Adrenal gland (tissue), 19 donors: Measurements from ENCODE around the gene OR5W2. TPM values are rescaled to one million over a fixed set of nuclear protein-coding genes. Genes with fewer than 3 reads are reported as not detected.

ENCODE experiments used
- DNase-seq, 7 donors: peaks; one replicate each; pipeline ENCODE4 v3.0.0-alpha.2; 2019 to 2020
- H3K27ac ChIP-seq, 5 donors: fragments of 200-600 bp; sonication (generic) in 4 of 5; 1 replicate in 3 of 5; 2 replicates in 2 of 5; pipeline versions ENCODE4 v1.5.1 to v1.8.0; 2016 to 2020; ENCODE audit warnings: mild to moderate bottlenecking in 1 of 5
- H3K27me3 ChIP-seq: fragments of 200-600 bp; 2 replicates; pipeline ENCODE4 v1.8.0; 2021
- H3K36me3 ChIP-seq, 2 donors: fragments of 200-600 bp; replicated peaks in 1 of 2; 1 replicate in 1 of 2; 2 replicates in 1 of 2; pipeline versions ENCODE4 v1.5.1 to v1.8.0; 2018 to 2022
- H3K4me1 ChIP-seq, 2 donors: fragments of 200-600 bp; replicated peaks in 1 of 2; 1 replicate in 1 of 2; 2 replicates in 1 of 2; pipeline versions ENCODE4 v1.5.1 to v1.8.0; 2018 to 2021
- H3K4me3 ChIP-seq, 4 donors: fragments of 200-600 bp; sonication (generic) in 3 of 4; one replicate each; pipeline ENCODE4 v1.5.1; 2016 to 2018
- H3K9me3 ChIP-seq, 3 donors: fragments of 200-600 bp; sonication (generic) in 1 of 3; replicated peaks in 1 of 3; 1 replicate in 2 of 3; 2 replicates in 1 of 3; pipeline versions ENCODE4 v1.5.1 to v1.8.0; 2016 to 2021
- CTCF ChIP-seq, 6 experiments: fragments of 450-650 bp in 4 of 6; fragments of 200-600 bp in 2 of 6; sonication (generic) in 1 of 6; IDR thresholded peaks; 1 replicate in 5 of 6; 2 replicates in 1 of 6; pipeline versions ENCODE4 v1.5.1 to v1.8.0; 2016 to 2021; ENCODE audit warnings: antibody characterized with exemption in 6 of 6, mild to moderate bottlenecking in 2 of 6, moderate library complexity in 1 of 6
- POLR2A ChIP-seq, 2 donors: fragments of 450-650 bp; IDR thresholded peaks; one replicate each; pipeline ENCODE4 v1.6.1; 2017; ENCODE audit warnings: antibody characterized with exemption in 2 of 2, mild to moderate bottlenecking in 2 of 2, moderate library complexity in 1 of 2
- WGBS, 4 donors: extraction: QIAGEN DNeasy Blood & Tissue Kit in 2 of 4; methylation state at CpG; one replicate each; pipeline versions ENCODE4 v1.1.5 to v1.1.7; 2013 to 2017; 5-methylcytosine and 5-hydroxymethylcytosine counted together
- intact Hi-C, 2 donors: fragments of 100-400 bp; cut with DNase I; formaldehyde crosslinking; loops; one replicate each; pipeline versions ENCODE4 v1.14.1 to v1.15.0; 2022 to 2023
- long read RNA-seq, 10 donors: library from polyadenylated mRNA in 3 of 10; unstranded in 2 of 10; stranded (forward) in 1 of 10; transcript quantifications; one replicate each; pipeline ENCODE4 v2.0.0 and lab custom pipeline, GENCODE V29; 2021 to 2026
- polyA plus RNA-seq, 3 donors: library from polyadenylated mRNA; stranded (reverse); fragments of 200-250 nt in 2 of 3; fragments of 350-450 nt in 1 of 3; fragmentation: Illumina TruSeq in 1 of 3; extraction: RNeasy Lipid Tissue Mini Kit (QIAGEN cat#74804) in 1 of 3; gene quantifications; one replicate each; pipeline ENCODE4 v1.2.3, GENCODE V29; 2013 to 2014
- total RNA-seq, 9 donors: library from RNA; depleted of rRNA in 4 of 9; stranded (reverse); fragments of >200 nt in 4 of 9; fragments of 120-200 nt in 1 of 9; fragmentation: NEBNext Ultra II Directional in 1 of 9; extraction: Animal tissue kit (Norgen Biotek cat#: 25700) in 1 of 9; gene quantifications; one replicate each; pipeline versions ENCODE4 v1.1.0 to v1.2.4, GENCODE V29; 2013 to 2023
- donor health status: healthy with polysubstance abuse.
- donor health status: Bipolar disorder and iron deficiency.
- donor health status: DM: yes; HTN: yes; CAD: no.
- donor health status: DM: no; HTN: no; CAD: no.
- donor health status: DM: no; HTN: no; CAD: no.
- donor health status: DM: yes; HTN: yes; CAD: no.

The OR5W2 gene
- not detected for total RNA-seq
- polyA plus RNA-seq = not detected
- long read RNA-seq, donor 1 = 0 reads
- long read RNA-seq, donor 2 = 0 reads
- long read RNA-seq, donor 3 = 0 reads
- long read RNA-seq, donor 4 = 0 reads
- long read RNA-seq, donor 5 = 0 reads
- long read RNA-seq, donor 6 = 0 reads
- long read RNA-seq, donor 7 = 0 reads
- long read RNA-seq, donor 8 = 0 reads
- long read RNA-seq, donor 9 = 0 reads
- long read RNA-seq, donor 10 = 0 reads

- Histone ChIP-seq H3K4me1 (no peaks in the 10 kb centered on the region), H3K4me3 (no peak within 1 kb of the TSS), H3K36me3 (no peaks in the 10 kb centered on the region), H3K27ac (no peak within 1 kb of the TSS), H3K9me3 (no peaks in the 10 kb centered on the region), H3K27me3 (no peaks in the 10 kb centered on the region)
- intact Hi-C loops = no loop called here
- 36 to 68% (median 52%) methylated on average over 1 of the region's 1 CpG for WGBS, 4 donors
- no peak for TF ChIP-seq CTCF (IDR thresholded peaks at IDR 0.05)
- TF ChIP-seq POLR2A (IDR thresholded peaks at IDR 0.05) = no peak
- no peak for DNase-seq
Measured at GRCh38 chr11:55914482-55914881, at the start of gene OR5W2. Gene OR5W2 (minus strand): TSS chr11:55914582. CDS start chr11:55914582, 0 bp downstream.

- Histone ChIP-seq H3K27ac (no peak overlapping the region), H3K27me3 (no peaks in the 10 kb centered on the region), H3K9me3 (no peaks in the 10 kb centered on the region), H3K4me3 (no peak overlapping the region), H3K4me1 (no peaks in the 10 kb centered on the region), H3K36me3 (no peaks in the 10 kb centered on the region)
- no peak for DNase-seq
- whole genome bisulfite sequencing, 4 donors = 66 to 76% (median 68%) methylated on average over 4 of the region's 4 CpGs
- intact Hi-C loops = no loop called here
- TF ChIP-seq POLR2A (IDR thresholded peaks at IDR 0.05) (no peak), CTCF (IDR thresholded peaks at IDR 0.05) (no peak)
Measured at GRCh38 chr11:55956521-55956920, 42.1 kb upstream of the OR5W2 start.

DNA sequence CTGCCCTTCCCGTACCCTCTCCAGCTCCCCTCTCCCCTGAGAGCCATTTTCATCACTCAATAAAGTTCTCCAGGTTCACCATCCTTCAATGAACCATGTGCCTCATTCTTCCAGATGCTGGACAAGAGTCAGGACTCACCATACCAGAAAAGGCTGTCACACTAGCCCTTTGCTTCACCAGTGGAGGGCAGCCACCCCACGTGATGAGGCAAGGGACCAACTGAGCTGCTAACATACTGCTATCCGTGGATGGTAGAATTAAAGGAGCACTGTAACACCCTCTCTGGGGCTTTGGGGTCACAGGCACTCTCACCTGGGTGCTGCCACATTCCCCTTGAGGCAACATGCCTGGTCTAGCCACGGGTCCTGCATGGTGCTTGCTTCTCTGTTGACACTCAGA, 34.9 kb upstream of the OR5W2 start:
- TF ChIP-seq CTCF (IDR thresholded peaks at IDR 0.05) (no peak), POLR2A (IDR thresholded peaks at IDR 0.05) (no peak)
- no peaks in the 10 kb centered on the region for H3K4me1 ChIP-seq
- no peaks in the 10 kb centered on the region for H3K27me3 ChIP-seq
- no peak overlapping the region for H3K4me3 ChIP-seq
- no peak for DNase-seq
- H3K9me3 ChIP-seq = no peaks in the 10 kb centered on the region
- no peaks in the 10 kb centered on the region for H3K36me3 ChIP-seq
- 59 to 75% (median 63%) methylated on average over 3 to 4 of the region's 4 CpGs for WGBS, 4 donors
- H3K27ac ChIP-seq = no peak overlapping the region
- intact Hi-C loops = loop anchor here in 1 of 2 donors (10.0 kb wide), 1 partner anchor 835 kb away; no protein-coding TSS in a partner anchor

GRCh38 chr11:55942785-55943392, 28.5 kb upstream of the OR5W2 start:
- intact Hi-C loops = loop anchor here in 1 of 2 donors (10.0 kb wide), 1 partner anchor 842 kb away; no protein-coding TSS in a partner anchor
- Histone ChIP-seq H3K4me3 (no peak overlapping the region), H3K4me1 (no peaks in the 10 kb centered on the region), H3K27ac (no peak overlapping the region), H3K27me3 (no peaks in the 10 kb centered on the region), H3K36me3 (no peaks in the 10 kb centered on the region), H3K9me3 (no peaks in the 10 kb centered on the region)
- TF ChIP-seq CTCF (IDR thresholded peaks at IDR 0.05) (peak; percentile 21 to 53 (median 34)), POLR2A (IDR thresholded peaks at IDR 0.05) (no peak)
- 1 to 6% (median 2%) methylated on average over 3 of the region's 3 CpGs for WGBS, 4 donors
- no peak for DNase-seq
